ENCODE measurements around the gene TAS1R1.

Gene TAS1R1

GRCh38 chr1:6572653-6573383 is 17.7 kb downstream of the TAS1R1 start:
- DNase-seq (ENCODE audit: low spot score): no peak

DNA sequence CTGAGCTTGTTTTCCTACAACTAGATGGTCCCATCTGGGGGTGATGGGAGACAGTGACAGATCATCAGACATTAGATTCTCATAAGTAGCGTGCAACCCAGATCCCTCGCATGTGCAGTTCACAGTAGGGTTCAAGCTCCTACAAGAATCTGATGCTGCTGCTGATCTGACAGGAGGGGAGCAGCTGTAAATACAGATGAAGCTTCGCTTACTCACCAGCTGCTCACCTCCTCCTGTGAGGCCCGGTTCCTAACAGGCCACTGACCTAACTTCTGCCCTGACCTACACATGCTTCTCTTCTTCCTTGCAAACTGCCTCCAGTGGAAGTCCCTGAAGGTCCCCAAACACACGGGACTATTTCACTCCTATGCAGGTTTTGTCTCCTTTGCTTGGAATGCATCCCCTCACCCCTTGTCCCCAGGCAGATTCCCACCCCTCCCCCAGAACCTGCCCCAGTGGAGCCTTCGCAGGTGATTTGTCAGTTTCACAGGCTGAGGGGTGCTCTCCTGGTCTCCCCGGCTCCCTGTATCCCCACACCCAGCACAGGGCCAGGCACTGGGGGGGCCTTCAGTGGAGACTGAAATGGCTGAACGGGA is 19.0 kb downstream of the TAS1R1 start:
- DNase-seq (ENCODE audit: low spot score): no peak

- DNase-seq (ENCODE audit: low spot score): no peak
These were observed 19.7 kb downstream of the TAS1R1 start for GRCh38 chr1:6574818-6575217.

- DNase-seq (ENCODE audit: low spot score): no peak
These were observed 22.9 kb downstream of the TAS1R1 start for GRCh38 chr1:6577831-6578525.

- DNase-seq (ENCODE audit: low spot score): no peak
These were observed 23.7 kb downstream of the TAS1R1 start for GRCh38 chr1:6578624-6579373.

GRCh38 chr1:6579374-6580118 is 24.4 kb downstream of the TAS1R1 start, which contains the start of gene ZBTB48:
ZBTB48 (plus strand) TSS chr1:6579994; CDS start chr1:6580610, 616 bp downstream.
- peak; percentile 99 for DNase-seq (ENCODE audit: low spot score)

DNA sequence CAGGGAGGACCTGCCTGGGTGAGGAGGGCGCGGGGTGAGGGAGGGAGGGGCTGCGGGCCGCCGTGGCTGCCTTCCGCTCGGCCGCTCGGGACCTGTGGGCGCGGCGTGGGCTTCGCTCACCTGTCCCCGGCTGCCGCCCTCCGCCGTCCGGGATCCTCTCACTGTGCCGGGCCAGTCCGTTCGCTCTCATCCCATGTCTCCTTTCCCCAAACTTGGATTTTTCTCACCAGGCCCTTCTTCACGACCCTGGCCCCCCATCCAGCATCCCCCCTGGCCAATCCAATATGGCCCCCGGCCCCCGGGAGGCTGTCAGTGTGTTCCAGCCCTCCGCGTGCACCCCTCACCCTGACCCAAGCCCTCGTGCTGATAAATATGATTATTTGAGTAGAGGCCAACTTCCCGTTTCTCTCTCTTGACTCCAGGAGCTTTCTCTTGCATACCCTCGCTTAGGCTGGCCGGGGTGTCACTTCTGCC is 25.0 kb downstream of the TAS1R1 start:
- no peak for DNase-seq (ENCODE audit: low spot score)

- DNase-seq (ENCODE audit: low spot score): no peak
These were observed 25.7 kb downstream of the TAS1R1 start for GRCh38 chr1:6580593-6581409.

GRCh38 chr1:6581561-6582305 is 26.6 kb downstream of the TAS1R1 start:
- no peak for DNase-seq (ENCODE audit: low spot score)

- no peak for DNase-seq (ENCODE audit: low spot score)
These were observed 27.3 kb downstream of the TAS1R1 start for GRCh38 chr1:6582370-6582769.

GRCh38 chr1:6584126-6585080 is 29.3 kb downstream of the TAS1R1 start:
- DNase-seq (ENCODE audit: low spot score): no peak

DNA sequence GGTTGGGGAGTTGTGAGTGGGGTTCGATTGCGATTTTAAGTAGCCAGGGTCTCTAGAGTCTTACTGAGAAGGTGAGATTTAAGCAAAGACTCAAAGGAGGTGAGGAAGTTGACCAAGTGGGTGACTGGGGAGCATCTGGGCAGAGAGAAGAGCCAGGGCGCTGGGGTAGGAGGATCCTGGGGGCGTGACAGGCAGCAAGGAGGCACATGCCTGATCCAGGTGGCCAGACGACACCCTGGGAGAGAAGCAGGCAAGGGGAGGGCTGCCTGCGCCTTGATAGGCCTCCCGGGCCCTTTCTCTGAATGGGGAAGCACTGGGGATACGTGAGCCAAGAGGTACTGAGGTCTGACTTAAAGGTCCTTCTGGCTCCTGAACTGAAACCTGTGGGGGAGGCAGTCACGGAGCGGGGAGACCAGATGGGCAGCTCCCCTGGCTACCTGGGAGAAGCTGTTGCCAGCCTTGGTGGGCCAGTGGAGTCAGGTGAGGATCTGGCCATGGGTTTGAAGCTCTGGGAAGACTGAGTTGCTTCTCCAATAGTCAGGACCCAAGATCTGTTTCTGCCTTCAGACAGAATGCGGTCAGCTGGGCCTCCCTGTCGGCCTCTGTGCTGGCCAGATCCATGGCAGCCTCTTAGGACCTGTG is 30.1 kb downstream of the TAS1R1 start:
- DNase-seq (ENCODE audit: low spot score): no peak

GRCh38 chr1:6585841-6586240 is 30.7 kb downstream of the TAS1R1 start:
- DNase-seq (ENCODE audit: low spot score): no peak

GRCh38 chr1:6586404-6586816 is 31.3 kb downstream of the TAS1R1 start:
- DNase-seq (ENCODE audit: low spot score): no peak

DNA sequence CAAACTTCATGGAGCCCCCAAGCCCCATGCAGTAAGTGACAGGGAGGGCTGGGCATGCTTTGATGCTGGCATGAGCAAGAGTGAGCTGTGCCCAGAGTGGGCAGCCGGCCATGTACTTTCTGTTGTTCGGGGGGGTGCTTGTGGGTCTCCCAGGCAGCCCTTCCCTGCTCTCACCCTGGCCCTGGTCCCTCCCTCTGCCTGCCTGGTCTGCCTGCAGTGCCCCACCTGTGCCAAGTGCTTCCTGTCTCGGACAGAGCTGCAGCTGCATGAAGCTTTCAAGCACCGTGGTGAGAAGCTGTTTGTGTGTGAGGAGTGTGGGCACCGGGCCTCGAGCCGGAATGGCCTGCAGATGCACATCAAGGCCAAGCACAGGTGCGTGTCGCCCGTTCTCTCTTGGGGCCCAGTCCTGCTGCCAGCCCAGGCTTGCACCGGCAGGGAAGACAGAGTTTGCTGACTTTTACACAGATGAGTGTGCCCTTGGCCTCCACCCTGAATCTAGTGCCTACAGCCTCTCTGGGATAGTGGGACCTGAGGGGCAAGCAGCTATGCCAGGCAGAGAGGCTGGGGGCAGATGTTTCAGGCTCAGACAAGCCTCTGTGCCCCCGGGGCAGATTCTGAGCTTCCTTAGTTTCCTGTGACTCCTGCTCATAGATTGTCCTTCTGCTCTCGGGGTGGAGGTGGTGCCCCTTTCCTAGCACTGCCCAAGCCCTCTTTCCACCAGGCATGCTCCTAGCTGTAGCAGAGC is 32.3 kb downstream of the TAS1R1 start:
- DNase-seq (ENCODE audit: low spot score): peak; percentile 87

DNA sequence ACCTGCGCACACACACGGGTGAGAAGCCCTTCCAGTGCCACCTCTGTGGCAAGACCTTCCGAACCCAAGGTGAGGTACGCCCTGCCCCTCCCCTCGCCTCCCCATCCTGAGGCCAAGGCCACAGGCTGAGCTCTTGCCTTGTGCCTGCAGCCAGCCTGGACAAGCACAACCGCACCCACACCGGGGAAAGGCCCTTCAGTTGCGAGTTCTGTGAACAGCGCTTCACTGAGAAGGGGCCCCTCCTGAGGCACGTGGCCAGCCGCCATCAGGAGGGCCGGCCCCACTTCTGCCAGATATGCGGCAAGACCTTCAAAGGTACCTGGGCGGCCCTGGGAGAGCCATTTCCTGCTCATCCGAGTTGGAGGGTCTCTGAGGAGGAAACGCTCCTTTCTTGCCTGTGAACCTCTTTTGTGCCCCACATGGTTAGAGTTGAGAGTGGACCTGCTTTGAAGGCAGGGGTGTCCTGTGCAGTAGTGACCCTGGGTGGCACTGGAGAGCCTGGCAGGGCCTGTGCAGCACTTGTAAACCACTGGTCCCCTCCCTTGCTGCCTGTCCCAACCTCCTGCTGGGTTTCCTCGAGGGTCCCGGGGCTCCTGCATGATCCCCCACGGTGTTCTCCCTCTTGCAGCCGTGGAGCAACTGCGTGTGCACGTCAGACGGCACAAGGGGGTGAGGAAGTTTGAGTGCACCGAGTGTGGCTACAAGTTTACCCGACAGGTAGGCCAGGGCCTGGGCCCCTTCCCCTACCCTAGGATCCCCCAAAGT is 33.2 kb downstream of the TAS1R1 start:
- no peak for DNase-seq (ENCODE audit: low spot score)
